AG08396 (cell line): ENCODE measurements around the gene PHGDH.

Source experiments
- DNase-seq: peaks from one replicate; pipeline ENCODE4 v3.0.0; 2012; ENCODE audit warnings: low spot score, mixed read lengths

PHGDH gene

DNA sequence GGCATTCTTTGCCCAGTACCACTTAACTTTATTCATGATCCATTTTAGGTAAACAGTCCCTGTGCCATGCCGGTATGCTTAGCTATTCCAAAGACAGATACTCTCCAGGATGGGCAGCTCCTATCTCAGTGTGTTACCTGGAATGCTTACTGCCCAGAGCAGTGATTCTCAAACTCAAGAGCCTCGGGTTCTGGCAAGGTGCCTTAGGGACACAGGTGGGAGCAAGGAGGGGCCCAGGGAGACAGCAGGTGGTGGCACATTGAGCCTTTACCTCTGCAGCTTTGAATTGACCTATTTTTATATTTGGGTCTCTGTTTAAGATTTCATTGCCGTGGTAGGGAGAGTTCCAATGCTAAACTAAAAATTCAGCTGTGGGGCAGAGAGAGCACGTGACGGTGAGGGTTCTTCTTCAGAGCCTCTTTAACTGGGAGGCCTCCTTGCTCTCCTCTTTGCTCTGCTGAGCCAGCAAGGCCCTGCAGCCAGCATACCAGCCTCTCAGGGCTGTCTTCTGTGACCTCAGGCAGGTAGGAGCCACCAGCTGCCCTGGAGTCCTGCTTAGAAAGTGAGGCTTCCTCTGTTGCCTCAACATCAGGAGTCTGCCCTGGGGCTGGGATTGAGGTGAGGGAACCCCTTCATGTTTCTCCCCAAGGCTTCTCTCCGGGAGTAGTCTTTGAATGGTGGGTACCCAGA lies 20.2 kb downstream of the PHGDH start:
- DNase-seq, result no peak

DNA sequence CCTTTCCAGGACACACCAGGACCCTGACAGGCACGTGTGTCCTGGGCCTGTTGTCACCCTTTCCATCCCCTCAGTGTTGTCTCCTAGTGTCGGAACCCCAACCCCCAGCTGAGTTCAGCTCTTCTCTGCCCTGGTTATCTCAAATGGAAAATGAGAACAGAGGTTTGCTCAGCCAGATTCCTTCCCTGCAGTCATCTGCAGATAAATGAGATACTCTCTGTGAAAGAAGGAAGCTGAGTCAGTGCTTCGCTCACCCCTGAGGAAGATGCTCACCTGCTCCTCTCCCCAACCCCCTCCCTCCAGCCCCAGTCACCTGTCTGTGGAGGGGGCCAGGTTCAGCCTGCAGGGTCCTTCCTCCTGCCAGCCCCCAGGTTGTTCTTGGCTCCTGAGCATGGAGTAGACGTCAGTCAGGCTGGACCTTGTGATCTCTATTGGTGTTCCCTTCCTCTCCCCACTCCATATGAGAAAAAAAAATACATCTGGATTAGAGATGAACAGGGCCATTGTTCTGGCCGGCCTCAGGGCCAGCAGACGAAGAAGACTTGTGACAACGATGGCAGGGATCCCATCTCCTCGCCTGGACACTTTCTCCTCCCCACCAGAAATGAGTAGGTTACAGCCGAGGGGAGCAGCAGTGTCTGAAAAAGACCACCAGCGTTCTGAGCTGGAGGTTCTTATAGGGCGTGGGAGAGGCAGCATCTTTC lies 20.9 kb downstream of the PHGDH start:
- no peak for DNase-seq

DNA sequence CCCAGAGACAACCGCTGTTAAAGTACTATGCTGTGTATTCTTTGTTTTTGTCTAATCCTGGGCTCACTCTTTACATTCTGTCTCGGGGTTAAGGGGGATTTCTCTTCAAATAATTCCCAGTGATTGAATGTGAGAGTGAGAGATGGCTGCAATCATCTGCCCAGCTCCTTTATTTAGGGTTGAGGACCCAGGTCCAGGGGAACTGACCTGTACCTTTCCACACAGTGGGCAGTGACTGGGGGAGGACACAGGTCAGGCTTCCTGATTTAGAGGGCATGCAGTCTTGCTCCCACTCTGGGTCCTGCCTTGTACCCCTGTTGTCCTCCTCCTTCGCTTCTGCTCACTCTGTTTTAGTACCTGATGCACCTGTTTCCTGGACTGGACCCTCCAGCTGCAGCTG lies 22.0 kb downstream of the PHGDH start:
- no peak for DNase-seq

DNA sequence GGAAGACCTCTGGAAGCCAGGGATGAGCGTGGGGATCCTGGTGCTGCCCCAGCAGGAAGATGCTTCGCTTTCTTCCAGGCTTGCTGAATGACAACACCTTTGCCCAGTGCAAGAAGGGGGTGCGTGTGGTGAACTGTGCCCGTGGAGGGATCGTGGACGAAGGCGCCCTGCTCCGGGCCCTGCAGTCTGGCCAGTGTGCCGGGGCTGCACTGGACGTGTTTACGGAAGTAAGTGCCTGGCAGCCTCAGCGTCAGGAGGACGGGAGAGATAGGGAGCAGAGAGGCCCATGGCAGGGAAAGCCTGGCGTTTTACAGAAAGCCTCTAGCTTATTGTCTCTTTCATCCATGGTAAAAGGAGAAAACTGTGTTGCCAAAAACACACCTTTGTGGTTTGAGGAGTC lies 23.5 kb downstream of the PHGDH start:
- no peak for DNase-seq

DNA sequence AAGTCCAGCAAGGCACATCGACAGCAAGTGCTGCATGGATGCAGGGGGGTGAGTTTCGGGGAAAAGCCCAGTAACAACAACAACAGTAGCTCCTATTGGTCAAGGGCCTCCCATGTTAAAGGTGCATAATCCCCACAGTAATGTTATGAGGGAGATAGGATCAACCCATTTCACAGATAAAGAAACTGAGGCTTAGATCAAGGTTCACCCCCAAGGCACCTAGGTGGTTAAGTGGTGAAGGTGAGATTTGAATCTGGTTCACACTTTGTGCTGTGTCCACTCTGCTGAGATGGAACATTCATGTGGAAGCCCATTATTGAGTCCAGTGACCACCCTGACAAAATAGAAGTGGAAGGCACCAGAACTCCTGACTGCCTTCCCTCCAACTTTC lies 24.9 kb downstream of the PHGDH start:
- no peak for DNase-seq

DNA sequence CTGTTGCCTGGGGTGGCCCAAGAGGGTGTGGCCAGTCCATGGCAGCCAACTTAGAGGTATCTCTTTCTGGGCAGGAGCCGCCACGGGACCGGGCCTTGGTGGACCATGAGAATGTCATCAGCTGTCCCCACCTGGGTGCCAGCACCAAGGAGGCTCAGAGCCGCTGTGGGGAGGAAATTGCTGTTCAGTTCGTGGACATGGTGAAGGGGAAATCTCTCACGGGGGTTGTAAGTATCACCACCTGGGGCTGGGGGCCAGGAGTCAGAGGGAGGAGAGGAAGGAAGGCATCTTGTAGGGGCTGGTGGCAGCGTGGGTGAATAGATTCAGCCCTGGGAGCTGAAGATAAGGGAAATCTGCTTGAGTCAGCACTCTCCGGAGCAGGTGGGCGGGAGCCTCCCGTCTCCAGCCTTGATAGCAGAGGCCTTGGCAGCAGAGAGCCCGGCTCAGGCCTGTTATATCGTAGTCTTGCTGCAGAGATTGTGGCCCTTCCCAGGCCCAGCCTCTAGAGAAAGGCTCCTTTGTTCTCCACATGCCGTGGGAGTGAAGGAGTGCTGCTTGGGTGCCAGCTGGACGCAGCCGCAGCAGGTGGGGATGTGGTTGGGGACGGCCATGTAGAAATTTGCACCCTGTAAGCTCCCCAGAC lies 25.4 kb downstream of the PHGDH start:
- no peak for DNase-seq

DNA sequence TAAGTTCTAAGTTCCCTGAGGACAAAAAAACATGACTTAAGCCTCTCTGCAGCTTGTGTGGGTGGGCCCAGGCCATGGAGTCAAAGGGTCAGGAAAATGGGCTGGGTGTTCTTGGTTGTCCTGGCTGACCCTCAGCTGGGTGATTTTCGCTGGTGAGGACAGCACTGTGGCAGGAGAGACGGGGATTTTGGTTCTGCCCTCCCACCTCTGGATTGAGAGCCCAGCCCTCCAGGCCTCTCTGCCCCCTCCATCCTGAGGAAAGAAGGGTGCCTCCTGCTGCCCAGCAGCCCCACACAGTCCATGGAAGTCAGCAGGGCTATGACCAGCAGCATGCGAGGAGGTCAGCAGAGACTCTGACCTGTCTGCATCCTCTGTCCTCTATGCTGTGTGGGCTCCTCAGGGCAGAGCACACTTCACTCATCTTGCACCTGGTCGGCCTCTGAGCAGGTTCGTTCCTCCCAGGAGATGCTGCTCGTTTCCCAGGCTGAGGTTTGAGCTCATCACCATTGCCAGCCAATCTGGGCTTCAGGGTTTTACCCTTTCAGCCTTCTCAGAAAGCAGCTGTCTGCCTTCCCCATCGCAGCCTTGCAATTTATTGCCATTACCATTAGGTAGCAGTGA lies 26.5 kb downstream of the PHGDH start:
- DNase-seq, result no peak

DNA sequence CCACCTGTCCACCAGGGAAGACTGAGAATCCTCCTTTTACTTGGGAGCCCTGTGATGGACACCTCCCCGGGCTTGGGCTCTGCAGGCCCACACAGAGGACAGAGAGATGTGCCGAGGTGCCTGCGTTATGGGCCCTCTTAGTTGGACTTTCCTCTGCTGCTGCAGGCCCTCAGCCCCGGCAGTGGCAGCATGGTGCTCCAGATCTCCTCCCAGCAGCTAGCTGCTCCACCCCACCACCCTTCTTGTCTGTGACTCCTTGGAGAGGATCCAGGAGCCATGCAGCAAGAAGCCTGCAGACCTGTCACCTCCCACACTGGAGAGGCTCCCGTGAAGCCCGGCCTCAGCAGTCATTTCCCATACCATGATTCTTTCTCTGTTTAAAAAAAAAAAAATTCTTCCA lies 27.4 kb downstream of the PHGDH start:
- DNase-seq, result no peak

DNA sequence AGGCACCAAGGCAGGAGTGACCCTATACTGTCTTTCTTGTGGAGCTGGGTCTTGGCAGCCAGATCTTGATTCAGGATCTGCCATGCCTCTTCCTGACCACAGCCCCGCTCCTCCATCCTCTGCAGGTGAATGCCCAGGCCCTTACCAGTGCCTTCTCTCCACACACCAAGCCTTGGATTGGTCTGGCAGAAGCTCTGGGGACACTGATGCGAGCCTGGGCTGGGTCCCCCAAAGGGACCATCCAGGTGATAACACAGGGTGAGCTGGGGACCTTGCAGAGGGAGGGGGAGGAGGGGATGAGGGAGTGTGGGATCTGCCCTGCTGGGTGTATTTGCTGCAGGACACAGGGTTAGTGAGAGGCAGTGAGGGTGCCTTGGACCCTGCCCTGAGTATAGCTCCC lies 28.5 kb downstream of the PHGDH start:
- no peak for DNase-seq

DNA sequence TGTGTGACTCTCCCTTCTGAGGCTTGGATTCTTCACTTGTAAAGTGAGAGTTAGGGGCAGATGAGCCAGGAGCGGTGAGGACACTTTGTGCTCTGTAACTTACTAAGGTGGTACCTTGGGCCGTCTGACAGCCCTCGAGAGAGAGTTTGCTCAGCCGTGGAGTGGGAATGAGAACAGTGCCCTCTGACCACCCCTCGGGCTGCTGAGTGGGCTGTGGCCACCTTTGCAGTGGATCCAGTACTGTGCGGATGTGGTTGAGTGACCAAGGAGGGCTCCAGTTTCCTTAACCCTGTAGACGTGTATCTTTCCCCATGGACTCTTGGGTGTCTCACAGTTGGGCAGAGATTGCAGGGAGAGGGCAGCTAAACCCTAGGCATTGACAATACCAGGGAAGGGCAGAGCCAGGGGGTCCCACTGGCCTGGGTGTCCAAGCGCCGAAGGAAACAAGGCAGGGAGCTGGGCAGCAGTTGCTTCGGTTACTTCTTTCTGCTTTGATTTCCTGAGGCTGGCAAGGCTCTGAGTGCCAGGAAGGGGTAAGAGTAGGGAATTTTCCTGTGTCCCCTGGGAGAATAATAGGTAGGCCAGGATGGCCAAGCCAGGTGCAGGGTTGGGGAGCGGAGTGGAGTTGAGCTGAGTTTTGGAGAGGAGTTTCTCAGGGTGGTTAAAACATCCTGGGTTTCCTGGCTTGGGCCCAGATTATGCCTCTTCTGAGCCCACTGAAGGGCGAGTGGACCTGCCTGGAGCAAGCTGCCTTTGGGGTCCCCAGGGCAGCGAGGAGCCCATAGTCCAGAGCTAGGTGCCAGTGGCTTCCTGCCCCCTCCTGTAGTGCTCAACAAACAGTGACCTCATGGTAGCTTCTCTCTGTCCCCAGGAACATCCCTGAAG lies 29.4 kb downstream of the PHGDH start:
- no peak for DNase-seq

DNA sequence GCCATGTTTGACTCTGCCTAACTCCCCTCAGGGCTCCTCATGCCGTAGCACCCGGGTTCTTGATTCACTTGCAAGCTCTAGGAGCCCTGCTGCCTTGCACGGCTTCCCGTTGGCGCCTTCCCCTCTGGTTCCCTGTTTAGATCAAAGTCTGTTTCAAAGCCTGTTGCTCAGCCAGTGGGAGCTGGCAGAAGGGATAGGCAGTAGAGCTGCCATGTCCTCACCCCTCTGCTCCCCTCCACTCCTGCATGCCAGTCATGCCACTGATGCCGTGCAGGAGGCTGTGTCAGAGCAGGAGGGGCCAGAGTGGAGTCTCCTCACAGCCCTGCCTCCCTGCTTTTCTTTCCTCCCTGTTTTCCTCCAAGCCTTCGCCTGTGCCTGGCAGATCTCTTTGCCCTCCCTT lies 30.5 kb downstream of the PHGDH start:
- peak; percentile 74 for DNase-seq

DNA sequence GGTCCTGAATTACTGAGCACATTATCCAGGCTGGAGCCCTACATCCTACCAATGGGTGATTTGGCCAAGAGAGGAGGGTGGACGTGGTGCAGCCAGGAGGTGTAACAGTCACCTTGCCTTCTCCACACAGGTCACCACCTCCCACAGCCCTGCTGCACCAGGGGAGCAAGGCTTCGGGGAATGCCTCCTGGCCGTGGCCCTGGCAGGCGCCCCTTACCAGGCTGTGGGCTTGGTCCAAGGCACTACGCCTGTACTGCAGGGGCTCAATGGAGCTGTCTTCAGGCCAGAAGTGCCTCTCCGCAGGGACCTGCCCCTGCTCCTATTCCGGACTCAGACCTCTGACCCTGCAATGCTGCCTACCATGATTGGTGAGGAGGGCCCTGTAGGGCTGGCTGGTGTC lies 30.9 kb downstream of the PHGDH start:
- no peak for DNase-seq

DNA sequence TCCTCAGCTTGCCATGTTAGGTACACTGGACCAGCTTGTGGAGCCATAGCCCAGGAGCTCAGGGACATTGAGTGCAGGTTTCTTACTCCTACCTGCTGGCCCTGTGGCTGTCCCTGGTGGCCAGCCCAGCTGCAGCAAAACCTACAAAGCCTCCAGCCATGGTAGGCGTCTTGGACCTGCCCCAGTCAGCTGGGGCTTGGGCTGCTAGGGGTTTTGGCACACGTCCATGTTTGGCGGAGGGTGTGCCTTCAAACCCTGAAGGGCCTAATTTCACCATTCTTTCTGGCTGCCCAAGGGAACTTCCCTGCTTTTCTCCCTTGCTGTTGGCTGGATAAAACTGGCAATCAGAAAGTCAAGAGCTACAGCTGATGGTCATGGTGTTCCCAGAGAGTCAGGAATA lies 31.6 kb downstream of the PHGDH start:
- DNase-seq, result no peak

DNA sequence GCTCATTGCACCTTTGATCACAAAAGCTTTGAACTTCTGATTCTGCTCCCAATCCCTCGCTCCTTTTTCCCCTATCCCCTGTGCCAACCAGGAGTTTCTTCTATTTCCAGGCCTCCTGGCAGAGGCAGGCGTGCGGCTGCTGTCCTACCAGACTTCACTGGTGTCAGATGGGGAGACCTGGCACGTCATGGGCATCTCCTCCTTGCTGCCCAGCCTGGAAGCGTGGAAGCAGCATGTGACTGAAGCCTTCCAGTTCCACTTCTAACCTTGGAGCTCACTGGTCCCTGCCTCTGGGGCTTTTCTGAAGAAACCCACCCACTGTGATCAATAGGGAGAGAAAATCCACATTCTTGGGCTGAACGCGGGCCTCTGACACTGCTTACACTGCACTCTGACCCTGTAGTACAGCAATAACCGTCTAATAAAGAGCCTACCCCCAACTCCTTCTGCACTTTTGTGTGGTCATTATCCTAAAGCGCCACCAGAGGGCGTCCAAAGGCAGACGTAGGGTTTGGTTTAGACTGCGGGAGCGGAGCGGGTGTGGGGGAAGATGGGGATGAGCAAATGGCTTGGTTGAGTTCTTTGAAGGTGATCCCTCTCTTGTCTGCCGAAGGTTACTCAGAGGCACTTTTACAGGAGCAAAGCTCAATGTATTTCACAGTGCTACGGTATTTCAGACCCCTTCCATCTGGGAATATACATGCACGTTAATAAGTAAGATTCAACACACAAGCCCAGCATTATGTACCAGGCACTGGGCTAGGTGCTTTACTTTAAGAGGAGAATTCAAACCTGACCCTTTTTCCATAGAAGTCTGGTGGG lies 32.3 kb downstream of the PHGDH start:
- DNase-seq, result peak; percentile 80

DNA sequence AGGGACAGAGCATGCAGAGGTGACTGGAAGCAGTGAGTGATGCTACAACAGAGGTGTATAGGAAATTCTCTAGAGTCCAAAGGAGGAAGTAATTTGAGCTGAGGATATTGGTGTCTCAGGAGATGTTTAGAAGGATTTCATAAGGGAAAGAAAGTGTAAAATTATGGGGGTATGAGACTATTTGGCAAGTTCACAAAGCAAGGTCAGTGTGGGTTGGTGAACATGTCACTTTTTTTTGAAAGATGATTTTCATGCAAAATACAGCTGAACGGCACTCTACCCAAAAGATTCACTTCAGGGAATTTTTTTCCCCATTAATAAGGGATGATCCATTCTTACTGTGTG lies 32.8 kb downstream of the PHGDH start:
- no peak for DNase-seq

DNA sequence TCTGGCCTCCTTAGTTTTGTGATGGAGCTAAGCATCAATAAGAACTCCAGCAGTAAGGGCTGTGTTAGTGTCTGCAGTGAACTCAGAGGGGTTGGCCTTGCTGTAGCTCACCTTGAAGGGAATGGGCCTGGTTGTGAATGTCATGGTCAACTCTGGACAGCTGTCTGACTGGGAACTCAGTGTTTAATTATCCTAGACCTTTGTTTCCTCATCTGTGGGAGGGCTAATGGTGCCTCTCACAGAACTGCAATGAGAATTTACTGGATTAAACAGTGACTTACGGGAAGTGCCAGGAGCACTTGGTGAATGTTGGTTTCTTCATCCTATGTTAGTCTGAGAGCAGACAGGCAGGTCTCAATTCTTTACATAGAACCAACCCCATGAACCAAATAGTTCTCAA lies 33.3 kb downstream of the PHGDH start:
- DNase-seq, result no peak

DNA sequence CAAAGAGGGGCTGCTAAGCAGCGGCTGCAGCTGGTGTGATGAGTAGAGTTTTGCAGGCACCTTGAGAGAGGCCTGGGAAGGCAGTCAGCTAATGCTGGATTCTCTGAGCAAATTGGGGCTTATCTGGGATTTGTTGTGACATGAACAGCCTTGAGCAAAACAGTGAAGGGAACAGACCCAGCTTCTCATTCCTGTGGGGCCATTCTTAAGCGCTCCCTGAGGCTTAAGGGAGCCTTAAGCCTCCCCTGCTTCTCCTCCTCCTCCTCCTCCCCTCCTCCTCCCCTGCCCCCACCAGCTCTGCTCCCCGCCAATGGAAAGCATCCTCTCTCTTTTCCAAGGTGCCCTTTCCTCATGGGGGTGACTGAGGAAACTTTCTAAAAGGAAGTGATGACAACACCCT lies 35.7 kb downstream of the PHGDH start:
- no peak for DNase-seq

DNA sequence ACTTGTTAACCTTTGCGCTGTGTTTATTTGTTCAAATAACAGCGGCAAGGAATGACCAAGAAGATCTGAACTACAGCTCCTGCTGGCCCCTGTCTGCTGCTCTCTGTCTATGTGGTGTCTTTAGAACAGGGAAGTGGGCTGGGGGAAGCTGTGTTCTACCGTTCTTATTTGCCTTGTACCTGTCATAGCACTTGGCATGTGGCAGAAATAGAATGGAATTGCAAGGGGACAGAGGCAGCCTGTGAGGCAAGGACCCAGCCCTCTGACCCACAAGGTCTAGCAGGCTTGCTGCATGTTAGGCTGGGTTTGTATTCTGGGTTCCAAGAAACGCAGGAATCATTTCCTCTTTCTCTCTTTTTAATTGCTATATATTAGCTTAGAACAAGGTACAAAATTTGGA lies 36.3 kb downstream of the PHGDH start:
- DNase-seq, result no peak

DNA sequence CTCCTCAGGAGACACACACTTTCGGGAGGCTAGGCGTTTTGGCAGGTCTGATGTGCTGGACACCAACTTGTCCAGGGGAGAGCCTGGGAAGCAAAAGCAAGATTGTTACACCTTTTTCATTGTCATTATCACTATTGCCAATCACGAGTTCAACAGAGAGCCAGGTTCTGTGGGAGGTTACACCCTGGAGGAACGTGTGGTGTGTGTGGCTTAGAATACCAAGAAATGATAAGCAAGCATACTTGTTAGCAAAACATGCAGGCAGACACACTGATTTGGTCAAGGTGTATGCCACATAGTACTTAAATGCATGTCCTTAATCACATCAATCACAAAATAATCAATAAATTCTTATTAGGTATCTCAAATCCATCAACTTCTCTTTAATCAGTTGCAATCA lies 40.9 kb downstream of the PHGDH start:
- no peak for DNase-seq

DNA sequence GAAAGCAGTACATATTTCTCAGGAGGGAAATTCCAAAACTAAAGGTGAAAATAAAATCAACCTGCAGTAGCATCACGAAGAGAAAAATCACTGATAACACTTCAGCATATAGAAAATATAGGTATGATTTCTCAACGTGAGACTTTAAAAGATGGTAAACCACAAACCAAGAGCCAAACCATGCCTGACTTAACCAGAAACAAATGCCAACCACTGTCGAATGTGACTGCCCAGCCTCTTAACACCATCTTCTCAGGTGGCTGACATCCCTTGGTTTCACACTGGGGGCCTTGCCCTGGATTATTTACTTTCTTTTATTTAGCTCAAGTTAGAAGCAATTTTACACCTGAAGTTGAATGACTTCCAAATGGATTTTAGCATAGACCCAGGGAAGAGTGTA lies 46.9 kb downstream of the PHGDH start:
- no peak for DNase-seq

DNA sequence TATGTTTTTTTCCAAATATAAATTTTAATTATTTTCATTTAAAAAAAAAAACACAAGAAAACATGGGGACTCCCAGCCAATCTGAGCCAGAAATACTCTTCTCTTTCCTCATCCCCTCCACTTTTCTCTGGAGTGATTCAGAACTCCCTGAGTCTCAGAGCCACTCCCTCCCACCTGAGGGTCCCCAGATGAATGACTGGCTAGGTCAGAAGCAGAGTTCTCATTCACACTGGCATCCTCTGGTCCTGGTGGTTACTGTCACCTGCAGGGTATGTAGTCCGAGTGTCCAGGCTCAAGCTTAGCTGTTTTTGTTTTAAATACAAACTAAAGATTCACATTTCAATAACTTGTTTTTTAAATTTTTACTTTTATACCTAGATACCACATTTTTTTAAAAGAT lies 50.7 kb downstream of the PHGDH start:
- DNase-seq, result no peak
